HEK293T (cell line): Measurements from ENCODE around the gene FMO1.
"Not testable (repeated sequence)": the region's sequence is repeated elsewhere in the genome, so short reads cannot be mapped to it uniquely, and the experiment has no call there.

Experiments used
- CTCF ChIA-PET: fragments of 350-600 bp; formaldehyde crosslinking; extraction: SDS; loops from one replicate; lab custom pipeline; 2021; ENCODE audit warnings: antibody characterized with exemption, inconsistent platforms; lab: Yijun Ruan, JAX
- POLR2A ChIA-PET: fragments of 350-600 bp; formaldehyde crosslinking; extraction: SDS; loops from one replicate; lab custom pipeline; 2020; ENCODE audit warnings: antibody characterized with exemption, inconsistent platforms; lab: Yijun Ruan, JAX
- DNase-seq: peaks from one replicate; pipeline ENCODE4 v3.0.0; 2012; ENCODE audit warnings: mixed read lengths; ENCODE audit errors: extremely low spot score
- ARNT ChIP-seq: fragments of 450-650 bp; IDR thresholded peaks from 2 replicates; pipeline ENCODE4 v1.6.1; 2017; ENCODE audit warnings: mild to moderate bottlenecking
- BHLHE40 ChIP-seq: fragments of 450-650 bp; IDR thresholded peaks from 2 replicates; pipeline ENCODE4 v1.6.1; 2016; ENCODE audit warnings: mild to moderate bottlenecking, moderate library complexity, borderline replicate concordance
- CTBP1 ChIP-seq: fragments of 450-650 bp; IDR thresholded peaks from 2 replicates; pipeline ENCODE4 v1.6.1; 2016; ENCODE audit warnings: borderline replicate concordance
- ELF4 ChIP-seq: fragments of 450-650 bp; IDR thresholded peaks from 2 replicates; pipeline ENCODE4 v1.6.1; 2017; ENCODE audit warnings: antibody characterized with exemption
- FOXA1 ChIP-seq: fragments of 450-650 bp; IDR thresholded peaks from 2 replicates; pipeline ENCODE4 v1.6.1; 2016; ENCODE audit warnings: mild to moderate bottlenecking
- FOXK2 ChIP-seq: fragments of 450-650 bp; IDR thresholded peaks from 2 replicates; pipeline ENCODE4 v1.6.1; 2016; ENCODE audit warnings: mild to moderate bottlenecking
- FOXM1 ChIP-seq: fragments of 450-650 bp; IDR thresholded peaks from 2 replicates; pipeline ENCODE4 v1.6.1; 2017; ENCODE audit warnings: mild to moderate bottlenecking, borderline replicate concordance
- HDGF ChIP-seq: fragments of 450-650 bp; IDR thresholded peaks from 2 replicates; pipeline ENCODE4 v1.6.1; 2017; ENCODE audit warnings: antibody characterized with exemption, borderline replicate concordance
- L3MBTL2 ChIP-seq: fragments of 450-650 bp; conservative IDR thresholded peaks from 2 replicates; pipeline ENCODE4 v1.6.1; 2016; ENCODE audit warnings: mild to moderate bottlenecking
- LEF1 ChIP-seq: fragments of 450-650 bp; IDR thresholded peaks from 2 replicates; pipeline ENCODE4 v1.6.1; 2017; ENCODE audit warnings: mild to moderate bottlenecking, borderline replicate concordance
- NFRKB ChIP-seq: fragments of 450-650 bp; IDR thresholded peaks from 2 replicates; pipeline ENCODE4 v1.6.1; 2016; ENCODE audit warnings: mild to moderate bottlenecking, moderate library complexity
- SP1 ChIP-seq: fragments of 450-650 bp; IDR thresholded peaks from 2 replicates; pipeline ENCODE4 v1.6.1; 2017
- SUZ12 ChIP-seq: fragments of 450-650 bp; IDR thresholded peaks from 2 replicates; pipeline ENCODE4 v1.6.1; 2016; ENCODE audit warnings: mild to moderate bottlenecking
- TARDBP ChIP-seq: fragments of 450-650 bp; IDR thresholded peaks from 2 replicates; pipeline ENCODE4 v1.6.1; 2016
- ZNF384 ChIP-seq: fragments of 450-650 bp; IDR thresholded peaks from 2 replicates; pipeline ENCODE4 v1.6.1; 2016
- TF ChIP-seq, protein P1 (sequence below): fragments of 450-650 bp; IDR thresholded peaks from 2 replicates; pipeline ENCODE4 v1.6.1; 2016

The FMO1 gene

DNA sequence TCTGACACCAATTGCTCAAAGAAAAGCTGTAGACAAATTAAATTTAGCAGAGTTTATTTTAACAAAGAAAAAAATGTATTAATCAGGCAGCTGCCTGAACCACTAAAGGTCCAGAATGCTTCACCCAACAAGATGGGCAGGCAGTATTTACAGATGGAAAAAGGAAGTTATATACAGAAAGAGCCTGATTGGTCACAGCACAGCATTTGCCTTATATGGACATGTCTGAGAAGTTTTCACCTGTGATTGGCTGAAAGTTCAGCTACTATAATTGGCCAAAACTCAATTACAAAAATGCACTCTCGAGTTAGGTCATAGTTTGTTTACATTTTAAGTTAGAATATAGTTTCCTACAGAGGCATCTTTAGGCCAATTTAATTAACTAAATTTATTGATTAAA lies 15.1 kb upstream of the FMO1 start:
- CTCF ChIA-PET = interaction anchor here (0.6 kb wide), 1 partner anchor 44 kb away, joined by 3 read pairs; no protein-coding TSS in a partner anchor
- POLR2A ChIA-PET = no interaction called here
- TF ChIP-seq ELF4 (no peak), TARDBP (no peak), SP1 (no peak), L3MBTL2 (no peak), ZNF384 (no peak), ARNT (no peak), CTBP1 (no peak), BHLHE40 (no peak), SUZ12 (no peak), FOXM1 (no peak), FOXA1 (no peak), HDGF (no peak), LEF1 (no peak)
- TF ChIP-seq, protein P1, sequence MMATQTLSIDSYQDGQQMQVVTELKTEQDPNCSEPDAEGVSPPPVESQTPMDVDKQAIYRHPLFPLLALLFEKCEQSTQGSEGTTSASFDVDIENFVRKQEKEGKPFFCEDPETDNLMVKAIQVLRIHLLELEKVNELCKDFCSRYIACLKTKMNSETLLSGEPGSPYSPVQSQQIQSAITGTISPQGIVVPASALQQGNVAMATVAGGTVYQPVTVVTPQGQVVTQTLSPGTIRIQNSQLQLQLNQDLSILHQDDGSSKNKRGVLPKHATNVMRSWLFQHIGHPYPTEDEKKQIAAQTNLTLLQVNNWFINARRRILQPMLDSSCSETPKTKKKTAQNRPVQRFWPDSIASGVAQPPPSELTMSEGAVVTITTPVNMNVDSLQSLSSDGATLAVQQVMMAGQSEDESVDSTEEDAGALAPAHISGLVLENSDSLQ = no peak
- no peak for DNase-seq

- DNase-seq, CTCF ChIA-PET: not testable (repeated sequence)
These were observed 12.1 kb upstream of the FMO1 start for GRCh38 chr1:171236231-171236630.

DNA sequence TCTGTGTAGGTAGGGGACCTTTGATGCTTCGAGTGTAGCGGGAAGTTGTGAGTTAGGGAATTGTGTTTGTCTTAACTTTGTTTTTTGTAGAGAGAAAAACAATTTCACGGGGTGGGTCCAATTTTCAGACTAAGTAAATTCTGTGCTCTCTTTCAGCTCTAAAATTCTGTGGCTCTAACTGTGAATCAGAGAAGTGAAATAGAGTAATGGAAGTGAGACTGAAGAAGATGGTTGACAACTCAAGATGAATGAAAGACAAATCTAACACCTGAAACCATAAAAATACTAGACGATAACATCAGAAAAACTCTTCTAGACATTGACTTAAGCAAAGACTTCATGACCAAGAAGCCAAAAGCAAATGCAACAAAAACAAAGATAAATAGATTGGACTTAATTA lies 4.4 kb upstream of the FMO1 start:
- POLR2A ChIA-PET = no interaction called here
- DNase-seq = no peak
- TF ChIP-seq HDGF = no peak
- TF ChIP-seq FOXM1 = no peak
- TF ChIP-seq, protein P1 = no peak
- no peak for TF ChIP-seq CTBP1
- TF ChIP-seq LEF1 = no peak
- TF ChIP-seq ZNF384 = no peak
- no peak for TF ChIP-seq ELF4
- CTCF ChIA-PET = interaction anchor here (2.8 kb wide), 1 partner anchor 70 kb away, joined by 19 read pairs; the partner anchor contains the start of gene FMO4

More at GRCh38 chr1:171236231-171236630, 12.1 kb upstream of the FMO1 start:
- POLR2A ChIA-PET = not testable (repeated sequence)

DNA sequence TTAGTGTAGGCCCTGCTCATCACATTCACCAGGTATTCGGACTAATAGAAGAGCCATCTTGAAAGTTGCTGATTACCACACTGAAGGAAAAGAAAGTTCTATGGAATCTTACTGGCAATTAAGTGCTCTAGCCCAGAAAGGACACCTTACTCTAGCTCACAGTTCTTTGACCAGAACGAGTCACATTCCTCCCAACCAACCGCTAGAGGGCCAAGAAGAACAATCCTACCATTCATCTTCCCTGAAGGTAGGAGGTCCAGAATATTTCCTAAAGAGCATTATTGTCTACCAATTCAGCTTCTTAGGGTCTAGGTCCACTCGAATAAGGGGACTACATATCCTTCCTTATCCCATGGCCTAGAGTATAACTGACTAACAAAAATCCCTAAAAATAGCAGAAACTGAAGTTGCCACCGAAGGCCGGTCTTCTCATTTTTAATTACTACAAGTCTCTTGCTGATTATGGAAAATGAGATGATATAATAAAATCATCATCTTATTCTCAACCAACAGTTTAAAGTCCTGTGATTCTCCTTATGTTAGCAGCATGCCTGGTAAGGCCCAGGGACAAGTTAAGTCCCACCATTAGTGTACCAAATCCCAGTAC lies 2.7 kb upstream of the FMO1 start:
- POLR2A ChIA-PET = interaction anchor here (1.3 kb wide), 1 partner anchor 68 kb away, joined by 5 read pairs; the partner anchor contains the start of gene FMO4
- DNase-seq = peak; percentile 66
- CTCF ChIA-PET = interaction anchor here (0.6 to 2.8 kb wide), 7 partner anchors 8 to 71 kb away, joined by 3 to 19 read pairs (median 4); partner anchors contain the start of gene FMO4
- TF ChIP-seq FOXK2 (no peak), FOXM1 (no peak), SUZ12 (no peak), TARDBP (no peak), L3MBTL2 (no peak), ZNF384 (no peak), LEF1 (no peak), FOXA1 (no peak), CTBP1 (no peak), NFRKB (no peak), SP1 (no peak), HDGF (no peak), ARNT (no peak), ELF4 (no peak), BHLHE40 (no peak)
- TF ChIP-seq, protein P1 = no peak

DNA sequence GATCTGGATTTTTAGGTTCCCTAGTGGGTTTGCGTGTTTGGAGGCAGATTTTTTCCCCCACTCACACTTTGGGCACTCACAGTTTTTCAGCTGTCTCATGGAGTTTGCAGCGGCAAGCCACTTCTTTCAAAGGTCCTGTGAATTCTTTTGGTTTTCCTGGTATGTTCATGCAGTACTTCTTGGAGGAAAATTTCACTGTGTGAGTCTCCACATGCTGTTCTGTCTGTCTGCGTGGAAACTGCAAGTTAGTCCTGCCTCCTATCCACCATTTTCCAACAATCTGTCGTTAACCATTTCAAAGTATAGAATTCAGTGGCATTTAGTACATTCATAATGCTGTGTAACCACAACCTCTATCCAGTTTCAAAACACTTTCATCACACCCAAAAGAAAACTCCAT lies 793 bp upstream of the FMO1 start:
- POLR2A ChIA-PET = no interaction called here
- no peak for DNase-seq
- no peak for TF ChIP-seq FOXA1
- TF ChIP-seq TARDBP = no peak
- TF ChIP-seq FOXM1 = no peak
- no peak for TF ChIP-seq CTBP1
- TF ChIP-seq SP1 = no peak
- TF ChIP-seq SUZ12 = no peak
- TF ChIP-seq LEF1 = no peak
- no peak for TF ChIP-seq NFRKB
- no peak for TF ChIP-seq FOXK2
- TF ChIP-seq ELF4 = no peak
- no peak for TF ChIP-seq ARNT
- TF ChIP-seq, protein P1 = no peak
- no peak for TF ChIP-seq BHLHE40
- no peak for TF ChIP-seq ZNF384
- TF ChIP-seq HDGF = no peak
- TF ChIP-seq L3MBTL2 = no peak
- CTCF ChIA-PET = interaction anchor here (0.7 to 1.0 kb wide), 2 partner anchors 66 kb away, joined by 3 read pairs; partner anchors contain the start of gene FMO4
